PC-9 (cell line): ENCODE results near the gene TYK2. TPM values are rescaled to one million over a fixed set of nuclear protein-coding genes. Genes with fewer than 3 reads are reported as not detected.

ENCODE experiments used
- BruUV-seq: library from RNA; stranded (reverse); fragments of 400-500 nt; replicated peaks from 2 replicates; lab custom pipeline; 2021; lab: Mats Ljungman, UMichigan
- CTCF ChIA-PET: fragments of 300-600 bp; sonication (Branson Sonifier 250); formaldehyde crosslinking; loops from one replicate; lab custom pipeline; 2022; ENCODE audit warnings: antibody characterized with exemption; lab: Charles Lee
- POLR2A ChIA-PET: fragments of 300-600 bp; sonication (Branson Sonifier 250); formaldehyde crosslinking; loops from one replicate; lab custom pipeline; 2022; ENCODE audit warnings: antibody characterized with exemption; ENCODE audit not compliant: unreplicated experiment; lab: Charles Lee
- DNase-seq, 2 experiments: peaks; one replicate each; pipeline versions ENCODE4 v3.0.0 to v3.0.0-alpha.2; 2015 to 2022; ENCODE audit warnings: mixed read lengths in 1 of 2
- H2AFZ ChIP-seq: fragments of 200-600 bp; sonication (generic); 2 replicates; pipeline ENCODE4 v1.8.1; 2017; ENCODE audit warnings: antibody characterized with exemption
- H3F3A ChIP-seq: fragments of 200-600 bp; sonication (generic); 2 replicates; pipeline ENCODE4 v1.8.1; 2017; ENCODE audit warnings: antibody characterized with exemption, mild to moderate bottlenecking, low read depth; ENCODE audit not compliant: insufficient read depth
- H3K27ac ChIP-seq: fragments of 200-600 bp; sonication (generic); 2 replicates; pipeline ENCODE4 v1.6.1; 2016; ENCODE audit warnings: mixed run types
- H3K27me3 ChIP-seq: fragments of 200-600 bp; sonication (generic); 2 replicates; pipeline ENCODE4 v1.6.1; 2016; ENCODE audit warnings: low read depth, mixed run types; ENCODE audit not compliant: insufficient read depth
- H3K36me3 ChIP-seq: fragments of 200-600 bp; sonication (generic); 2 replicates; pipeline ENCODE4 v1.6.1; 2016; ENCODE audit warnings: low read depth, mixed run types
- H3K4me1 ChIP-seq: fragments of 200-600 bp; sonication (generic); replicated peaks from 2 replicates; pipeline ENCODE4 v1.6.1; 2016; ENCODE audit warnings: mixed run types; ENCODE audit not compliant: insufficient read depth
- H3K4me2 ChIP-seq: fragments of 200-600 bp; sonication (generic); 2 replicates; pipeline ENCODE4 v1.6.1; 2017; ENCODE audit warnings: mixed run types
- H3K4me3 ChIP-seq: fragments of 200-600 bp; sonication (generic); 2 replicates; pipeline ENCODE4 v1.6.1; 2016; ENCODE audit warnings: mixed run types
- H3K79me2 ChIP-seq: fragments of 200-600 bp; sonication (generic); 2 replicates; pipeline ENCODE4 v1.6.1; 2017; ENCODE audit warnings: low read depth, mixed run types
- H3K9me2 ChIP-seq: fragments of 200-600 bp; sonication (generic); 2 replicates; pipeline ENCODE4 v1.8.1; 2017; ENCODE audit warnings: mild to moderate bottlenecking; ENCODE audit not compliant: insufficient read depth
- H3K9me3 ChIP-seq: fragments of 200-600 bp; sonication (generic); 2 replicates; pipeline ENCODE4 v1.8.1; 2016; ENCODE audit warnings: low read depth; ENCODE audit not compliant: insufficient read depth
- H4K20me1 ChIP-seq: fragments of 200-600 bp; sonication (generic); 2 replicates; pipeline ENCODE4 v1.8.1; 2017; ENCODE audit not compliant: insufficient read depth
- CTCF ChIP-seq: fragments of 200-600 bp; sonication (generic); conservative IDR thresholded peaks from 2 replicates; pipeline ENCODE4 v1.6.1; 2017; ENCODE audit warnings: mixed run types, antibody characterized with exemption, mild to moderate bottlenecking, moderate library complexity
- EZH2 ChIP-seq: fragments of 200-600 bp; sonication (generic); IDR thresholded peaks from 2 replicates; pipeline ENCODE4 v1.8.0; 2017; ENCODE audit warnings: antibody characterized with exemption, low read depth
- intact Hi-C: fragments of 100-400 bp; cut with micrococcal nuclease; formaldehyde crosslinking; loops from one replicate; pipeline ENCODE4 v1.10.0; 2022; ENCODE audit not compliant: unreplicated experiment
- total RNA-seq: library from RNA; stranded (reverse); gene quantifications from 2 replicates; pipeline ENCODE4 v1.2.3, GENCODE V29; 2021

TYK2 gene
- total RNA-seq, 1 experiment from 2014 or later: 102 TPM

GRCh38 chr19:10404888-10405820 lies 24.8 kb upstream of the TYK2 start:
- Histone ChIP-seq H3K4me2 (peak overlapping the region; percentile 95), H3K4me3 (peak overlapping the region; percentile 89), H3K27ac (no peak overlapping the region), H3F3A (peaks cover 23% of the 10 kb centered on the region; the same call in 1 of the 2 replicates), H2AFZ (no peak overlapping the region; the same call in 1 of the 2 replicates), H3K79me2 (peaks cover 31% of the 10 kb centered on the region), H3K27me3 (peaks cover 35% of the 10 kb centered on the region; the same call in 1 of the 2 replicates), H3K36me3 (0 out of 2 replicates have a peak, but pooled peaks cover 12% of the 10 kb centered on the region), H4K20me1 (peaks cover 21% of the 10 kb centered on the region), H3K9me3 (no peaks in the 10 kb centered on the region), H3K4me1 (peaks cover 20% of the 10 kb centered on the region), H3K9me2 (no peaks in the 10 kb centered on the region)
- DNase-seq: no peak
- TF ChIP-seq EZH2 (no peak), CTCF (no peak)
- CTCF ChIA-PET: interaction anchor here (0.8 to 1.7 kb wide), 5 partner anchors 11 to 129 kb away, joined by 3 to 5 read pairs (median 3); no protein-coding TSS in a partner anchor
- POLR2A ChIA-PET: no interaction called here
- BruUV-seq: no TSS peak
- intact Hi-C loops: loop anchor here (2.0 to 10.0 kb wide), 2 partner anchors 70 to 294 kb away; no protein-coding TSS in a partner anchor

- peak within 1 kb of the TSS; percentile 89 for H3K4me3 ChIP-seq
- H3K27ac ChIP-seq: peak within 1 kb of the TSS; percentile 39
- BruUV-seq: TSS peak; percentile 34
- peak; percentile 90 to 96 for DNase-seq
- peak within 1 kb of the TSS; percentile 94 for H2AFZ ChIP-seq
- H3F3A ChIP-seq: peaks cover 30% of the 10 kb centered on the region; the same call in 1 of the 2 replicates
- H3K79me2 ChIP-seq: peaks cover 49% of the 10 kb centered on the region
- ChIA-PET CTCF (interaction anchor here (0.6 to 1.6 kb wide), 6 partner anchors 13 to 735 kb away, joined by 3 to 16 read pairs (median 4); no protein-coding TSS in a partner anchor), POLR2A (interaction anchor here (0.6 kb wide), 1 partner anchor 222 kb away, joined by 6 read pairs; the partner anchor contains the start of gene SLC44A2)
- peak within 1 kb of the TSS; percentile 95 for H3K4me2 ChIP-seq
- no peaks in the 10 kb centered on the region for H3K9me2 ChIP-seq
- peaks cover 20% of the 10 kb centered on the region for H3K4me1 ChIP-seq
- intact Hi-C loops: loop anchor here (2.0 to 10.0 kb wide), 3 partner anchors 71 to 295 kb away; partner anchors contain the start of gene CDKN2D
- no peak for TF ChIP-seq CTCF
- H3K36me3 ChIP-seq: 0 out of 2 replicates have a peak, but pooled peaks cover 21% of the 10 kb centered on the region
- H3K27me3 ChIP-seq: peaks cover 21% of the 10 kb centered on the region; the same call in 1 of the 2 replicates
- peaks cover 39% of the 10 kb centered on the region for H4K20me1 ChIP-seq
- no peaks in the 10 kb centered on the region for H3K9me3 ChIP-seq
These were observed 23.0 kb upstream of the TYK2 start, which contains the start of gene CDC37 for GRCh38 chr19:10403137-10404021. TSS of gene CDC37 (minus strand) at chr19:10403542. CDS start at chr19:10403479, 63 bp downstream.
